DND-41 (cell line): ENCODE measurements around the gene ADCY9.
"Not testable (repeated sequence)": the region's sequence is repeated elsewhere in the genome, so short reads cannot be mapped to it uniquely, and the experiment has no call there.

Experiments used
- ATAC-seq: fragments of 200-7000 bp; cut with Tn5 transposase; 3 replicates; pipeline ENCODE4 v1.9.1; 2021; ENCODE audit warnings: low read depth; ENCODE audit not compliant: insufficient read depth
- DNase-seq: peaks from one replicate; pipeline ENCODE4 v3.0.0-alpha.2; 2020
- H2AFZ ChIP-seq: 2 replicates; pipeline ENCODE4 v1.6.0; 2012; ENCODE audit warnings: low read depth, low read length
- H3K27ac ChIP-seq: 2 replicates; pipeline ENCODE4 v1.5.1; 2012; ENCODE audit warnings: low read length, inconsistent platforms
- H3K27me3 ChIP-seq: fragments of 200-600 bp; sonication (generic); 2 replicates; pipeline ENCODE4 v1.6.0; 2012; ENCODE audit warnings: low read length, mild to moderate bottlenecking, inconsistent platforms; ENCODE audit not compliant: insufficient read depth, poor library complexity
- H3K36me3 ChIP-seq: 2 replicates; pipeline ENCODE4 v1.5.1; 2012; ENCODE audit warnings: low read length, inconsistent platforms; ENCODE audit not compliant: insufficient read depth
- H3K4me1 ChIP-seq: 2 replicates; pipeline ENCODE4 v1.5.1; 2012; ENCODE audit warnings: mild to moderate bottlenecking, low read length; ENCODE audit not compliant: insufficient read depth
- H3K4me2 ChIP-seq: 2 replicates; pipeline ENCODE4 v1.6.0; 2012; ENCODE audit warnings: mild to moderate bottlenecking, moderate library complexity, low read length, inconsistent platforms; ENCODE audit not compliant: insufficient read depth
- H3K4me3 ChIP-seq, 2 experiments: fragments of 200-600 bp in 1 of 2; shearing (Covaris generic) in 1 of 2; 2 replicates each; pipeline ENCODE4 v1.5.1; 2012 to 2016; ENCODE audit warnings: inconsistent platforms in 2 of 2, low read length in 2 of 2, mild to moderate bottlenecking in 2 of 2, low read depth in 1 of 2, moderate library complexity in 1 of 2
- H3K79me2 ChIP-seq: 2 replicates; pipeline ENCODE4 v1.6.0; 2012; ENCODE audit warnings: low read length, inconsistent platforms; ENCODE audit not compliant: insufficient read depth
- H3K9ac ChIP-seq: 2 replicates; pipeline ENCODE4 v1.6.0; 2012; ENCODE audit warnings: low read depth, mild to moderate bottlenecking, inconsistent platforms, low read length, moderate library complexity
- H3K9me3 ChIP-seq: 2 replicates; pipeline ENCODE4 v1.5.1; 2012; ENCODE audit warnings: low read length, moderate library complexity, mild to moderate bottlenecking, inconsistent platforms; ENCODE audit not compliant: insufficient read depth, severe bottlenecking
- H4K20me1 ChIP-seq: 2 replicates; pipeline ENCODE4 v1.6.0; 2012; ENCODE audit warnings: low read length; ENCODE audit not compliant: insufficient read depth
- CTCF ChIP-seq: IDR thresholded peaks from 2 replicates; pipeline ENCODE4 v1.5.1; 2012; ENCODE audit warnings: borderline replicate concordance, low read length, moderate library complexity, mild to moderate bottlenecking; ENCODE audit not compliant: poor library complexity, severe bottlenecking; ENCODE audit errors: extremely low read depth
- EZH2 ChIP-seq: IDR thresholded peaks from 3 replicates; pipeline ENCODE4 v1.6.1; 2012; ENCODE audit warnings: borderline replicate concordance, low read depth, mild to moderate bottlenecking, moderate library complexity, low read length, inconsistent platforms; ENCODE audit not compliant: severe bottlenecking

ADCY9 gene

GRCh38 chr16:3951861-3952736, 164.1 kb downstream of the ADCY9 start:
- Histone ChIP-seq H3K27me3 (peaks cover 3% of the 10 kb centered on the region), H3K27ac (no peak overlapping the region), H3K36me3 (no peaks in the 10 kb centered on the region), H3K4me3 (no peak overlapping the region), H3K9ac (no peak overlapping the region), H3K4me2 (no peak overlapping the region), H3K79me2 (no peaks in the 10 kb centered on the region), H3K9me3 (no peaks in the 10 kb centered on the region), H2AFZ (no peak overlapping the region), H3K4me1 (no peaks in the 10 kb centered on the region), H4K20me1 (no peaks in the 10 kb centered on the region)
- ATAC-seq (no peak), DNase-seq (no peak)
- TF ChIP-seq CTCF = no peak

DNA sequence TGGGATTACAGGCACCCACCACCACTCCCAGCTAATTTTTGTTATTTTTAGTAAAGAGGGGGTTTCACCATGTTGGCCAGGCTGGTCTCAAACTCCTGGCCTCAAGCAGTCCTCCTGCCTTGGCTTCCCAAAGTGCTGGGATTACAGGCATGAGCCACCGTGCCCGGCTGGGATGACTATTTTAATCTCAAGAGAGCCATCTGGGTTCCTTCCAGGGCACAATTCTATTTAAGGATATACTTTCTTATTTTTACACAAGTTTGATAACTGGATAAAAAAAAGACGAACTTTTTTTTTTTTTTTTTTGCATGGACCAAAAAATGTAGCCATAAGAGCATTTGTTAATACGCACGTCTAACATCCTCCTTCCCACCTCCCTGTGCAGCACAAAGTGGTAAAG, 164.9 kb downstream of the ADCY9 start:
- not testable (repeated sequence) for ATAC-seq, DNase-seq, H3K36me3 ChIP-seq, H3K9ac ChIP-seq, H3K27ac ChIP-seq, H3K79me2 ChIP-seq, H3K4me1 ChIP-seq, H3K4me2 ChIP-seq, H3K4me3 ChIP-seq, H2AFZ ChIP-seq, H4K20me1 ChIP-seq, H3K27me3 ChIP-seq, H3K9me3 ChIP-seq

- DNase-seq (no peak), ATAC-seq (no peak)
- Histone ChIP-seq H3K36me3 (no peaks in the 10 kb centered on the region), H4K20me1 (no peaks in the 10 kb centered on the region), H2AFZ (no peak overlapping the region), H3K4me2 (no peak overlapping the region), H3K79me2 (no peaks in the 10 kb centered on the region), H3K4me3 (no peak overlapping the region), H3K9me3 (no peaks in the 10 kb centered on the region), H3K4me1 (no peaks in the 10 kb centered on the region), H3K9ac (no peak overlapping the region), H3K27me3 (peaks cover 3% of the 10 kb centered on the region), H3K27ac (no peak overlapping the region)
- TF ChIP-seq CTCF (no peak), EZH2 (no peak)
Measured at GRCh38 chr16:3950343-3951193, 165.7 kb downstream of the ADCY9 start.

- Histone ChIP-seq H3K4me3 (no peak overlapping the region), H4K20me1 (no peaks in the 10 kb centered on the region), H3K9ac (no peak overlapping the region), H3K9me3 (no peaks in the 10 kb centered on the region), H3K4me2 (no peak overlapping the region), H3K27ac (no peak overlapping the region), H3K4me1 (no peaks in the 10 kb centered on the region), H3K79me2 (no peaks in the 10 kb centered on the region), H2AFZ (no peak overlapping the region), H3K36me3 (no peaks in the 10 kb centered on the region), H3K27me3 (peaks cover 3% of the 10 kb centered on the region)
- DNase-seq (no peak), ATAC-seq (no peak)
- no peak for TF ChIP-seq EZH2
- no peak for TF ChIP-seq CTCF
Measured at GRCh38 chr16:3949946-3950342, 166.3 kb downstream of the ADCY9 start.
